IMR-90 (cell line): ENCODE data around the gene TMEM92. TPM values are rescaled to one million over a fixed set of nuclear protein-coding genes. Genes with fewer than 3 reads are reported as not detected.

ENCODE experiments used
- ATAC-seq: fragments of 200-7000 bp; cut with Tn5 transposase; 2 replicates; pipeline ENCODE4 v1.9.1; 2020; ENCODE audit warnings: low read depth, mild to moderate bottlenecking, moderate library complexity
- BruUV-seq: library from RNA; stranded (reverse); fragments of 400-500 nt; replicated peaks from 2 replicates; lab custom pipeline; 2021; lab: Mats Ljungman, UMichigan
- CTCF ChIA-PET: fragments of 300-600 bp; formaldehyde crosslinking; extraction: SDS; loops from one replicate; lab custom pipeline; 2021; ENCODE audit warnings: antibody characterized with exemption; lab: Yijun Ruan, JAX
- POLR2A ChIA-PET: fragments of 300-600 bp; sonication (Branson Sonifier 250); formaldehyde crosslinking; loops from one replicate; lab custom pipeline; 2022; ENCODE audit warnings: antibody characterized with exemption; ENCODE audit not compliant: unreplicated experiment; lab: Charles Lee
- DNase-seq: peaks from one replicate; pipeline ENCODE4 v3.0.0; 2013
- H2AFZ ChIP-seq: replicated peaks from 2 replicates; pipeline ENCODE3; 2013; ENCODE audit warnings: low read length, mild to moderate bottlenecking; ENCODE audit not compliant: poor library complexity
- H2AK5ac ChIP-seq: 2 replicates; pipeline ENCODE4 v1.6.1; 2013; ENCODE audit warnings: low read depth, low read length, inconsistent platforms
- H2AK9ac ChIP-seq: replicated peaks from 2 replicates; pipeline ENCODE3; 2013; ENCODE audit warnings: mild to moderate bottlenecking, low read depth, low read length, moderate library complexity; ENCODE audit not compliant: poor library complexity
- H2BK120ac ChIP-seq: 2 replicates; pipeline ENCODE4 v1.6.1; 2013; ENCODE audit warnings: low read depth, low read length, inconsistent platforms
- H2BK15ac ChIP-seq: 3 replicates; pipeline ENCODE4 v1.6.1; 2013; ENCODE audit warnings: low read depth, low read length, inconsistent platforms
- H2BK20ac ChIP-seq: 2 replicates; pipeline ENCODE4 v1.6.1; 2013; ENCODE audit warnings: low read depth, mild to moderate bottlenecking, inconsistent platforms, low read length, moderate library complexity
- H2BK5ac ChIP-seq: 2 replicates; pipeline ENCODE4 v1.6.1; 2013; ENCODE audit warnings: mild to moderate bottlenecking, low read depth, low read length, inconsistent platforms; ENCODE audit not compliant: poor library complexity, severe bottlenecking
- H3K14ac ChIP-seq: replicated peaks from 2 replicates; pipeline ENCODE4 v1.6.1; 2013; ENCODE audit warnings: low read depth, low read length, inconsistent platforms
- H3K18ac ChIP-seq: 2 replicates; pipeline ENCODE4 v1.6.1; 2013; ENCODE audit warnings: low read depth, low read length, control low read depth
- H3K23ac ChIP-seq: 2 replicates; pipeline ENCODE4 v1.6.1; 2013; ENCODE audit warnings: low read depth, low read length, inconsistent platforms
- H3K27ac ChIP-seq: 2 replicates; pipeline ENCODE4 v1.5.1; 2013; ENCODE audit warnings: mild to moderate bottlenecking, control low read depth, low read length; ENCODE audit not compliant: insufficient read depth
- H3K27me3 ChIP-seq: 2 replicates; pipeline ENCODE4 v1.6.1; 2013; ENCODE audit warnings: low read length; ENCODE audit not compliant: control insufficient read depth, insufficient read depth
- H3K36me3 ChIP-seq: 2 replicates; pipeline ENCODE4 v1.6.1; 2013; ENCODE audit warnings: low read length, mixed read lengths; ENCODE audit not compliant: control insufficient read depth, insufficient read depth
- H3K4ac ChIP-seq: 2 replicates; pipeline ENCODE4 v1.6.1; 2013; ENCODE audit warnings: low read depth, low read length, inconsistent platforms
- H3K4me1 ChIP-seq: 2 replicates; pipeline ENCODE4 v1.6.1; 2013; ENCODE audit warnings: low read length, mixed read lengths; ENCODE audit not compliant: control insufficient read depth, insufficient read depth
- H3K4me2 ChIP-seq: 2 replicates; pipeline ENCODE4 v1.6.1; 2013; ENCODE audit warnings: low read depth, mild to moderate bottlenecking, control low read depth, low read length, moderate library complexity
- H3K4me3 ChIP-seq: 2 replicates; pipeline ENCODE4 v1.5.1; 2013; ENCODE audit warnings: low read depth, mild to moderate bottlenecking, control low read depth, low read length, moderate library complexity; ENCODE audit not compliant: insufficient read depth
- H3K56ac ChIP-seq: 2 replicates; pipeline ENCODE4 v1.6.1; 2013; ENCODE audit warnings: low read length, inconsistent platforms; ENCODE audit not compliant: insufficient read depth; ENCODE audit errors: extremely low read depth
- H3K79me1 ChIP-seq, 2 experiments: 2 replicates each; pipeline ENCODE4 v1.6.1; 2013; ENCODE audit warnings: low read length in 2 of 2, inconsistent platforms in 1 of 2, low read depth in 1 of 2
- H3K9ac ChIP-seq: 2 replicates; pipeline ENCODE4 v1.6.1; 2013; ENCODE audit warnings: low read depth, low read length, control low read depth
- H3K9me1 ChIP-seq: 2 replicates; pipeline ENCODE4 v1.6.1; 2013; ENCODE audit warnings: low read length, inconsistent platforms; ENCODE audit not compliant: insufficient read depth
- H3K9me3 ChIP-seq: 2 replicates; pipeline ENCODE4 v1.6.1; 2013; ENCODE audit warnings: low read length; ENCODE audit not compliant: control insufficient read depth, insufficient read depth
- H4K20me1 ChIP-seq: 2 replicates; pipeline ENCODE4 v1.6.1; 2013; ENCODE audit warnings: low read length, inconsistent platforms; ENCODE audit not compliant: insufficient read depth
- H4K5ac ChIP-seq: 2 replicates; pipeline ENCODE4 v1.6.1; 2013; ENCODE audit warnings: mild to moderate bottlenecking, low read depth, low read length, control low read depth
- H4K8ac ChIP-seq, 2 experiments: 2 replicates each; pipeline ENCODE4 v1.6.1; 2013; ENCODE audit warnings: low read depth in 2 of 2, low read length in 2 of 2, control low read depth in 1 of 2, inconsistent platforms in 1 of 2
- H4K91ac ChIP-seq: 2 replicates; pipeline ENCODE4 v1.6.1; 2013; ENCODE audit warnings: low read depth, low read length, inconsistent platforms; ENCODE audit not compliant: insufficient read depth
- RCOR1 ChIP-seq: IDR thresholded peaks from 2 replicates; pipeline ENCODE4 v1.6.1; 2012; ENCODE audit warnings: mild to moderate bottlenecking, low read length, improper control_type of control experiment; ENCODE audit not compliant: insufficient replicate concordance
- WGBS, 2 experiments: methylation state at CpG; one replicate each; pipeline versions ENCODE4 v1.1.5 to v1.1.7; 2013; ENCODE audit warnings: missing lambda C conversion rate in 2 of 2; ENCODE audit not compliant: insufficient read length in 1 of 2; ENCODE audit errors: extremely low coverage in 2 of 2; 5-methylcytosine and 5-hydroxymethylcytosine counted together
- dilution Hi-C: fragments of 300-500 bp; cut with HindIII; formaldehyde crosslinking; loops from one replicate; pipeline ENCODE4 v1.14.3; 2018; ENCODE audit warnings: low sequenced_read_pairs; ENCODE audit not compliant: unreplicated experiment
- in situ Hi-C: fragments of 300-500 bp; cut with MboI; formaldehyde crosslinking; loops from 3 replicates; pipeline ENCODE4 v1.14.3; 2019; ENCODE audit warnings: low sequenced_read_pairs, inconsistent platforms, mixed read lengths
- intact Hi-C: fragments of 100-400 bp; cut with micrococcal nuclease; formaldehyde crosslinking; loops from 2 replicates; pipeline ENCODE4 v1.10.0; 2022
- polyA plus RNA-seq, 3 experiments: library from polyadenylated mRNA; depleted of rRNA; stranded (reverse); fragments of >200 nt; gene quantifications; 2 replicates each; pipeline ENCODE4 v1.2.3, GENCODE V29; 2012; ENCODE audit warnings: low replicate concordance in 1 of 3
- total RNA-seq: library from RNA; depleted of rRNA; stranded (reverse); fragments of >200 nt; gene quantifications from 2 replicates; pipeline ENCODE4 v1.2.3, GENCODE V29; 2012
- TF ChIP-seq, protein P1 (sequence below): fragments of 150-350 bp; IDR thresholded peaks from 2 replicates; pipeline ENCODE4 v1.6.1; 2017; ENCODE audit warnings: mild to moderate bottlenecking, antibody characterized with exemption, low read length, low read depth

TMEM92 gene
- total and polyA plus RNA-seq, 2 of the 4 experiments (the other 2 are of a cell fraction): 0.18 to 1.7 TPM

DNA sequence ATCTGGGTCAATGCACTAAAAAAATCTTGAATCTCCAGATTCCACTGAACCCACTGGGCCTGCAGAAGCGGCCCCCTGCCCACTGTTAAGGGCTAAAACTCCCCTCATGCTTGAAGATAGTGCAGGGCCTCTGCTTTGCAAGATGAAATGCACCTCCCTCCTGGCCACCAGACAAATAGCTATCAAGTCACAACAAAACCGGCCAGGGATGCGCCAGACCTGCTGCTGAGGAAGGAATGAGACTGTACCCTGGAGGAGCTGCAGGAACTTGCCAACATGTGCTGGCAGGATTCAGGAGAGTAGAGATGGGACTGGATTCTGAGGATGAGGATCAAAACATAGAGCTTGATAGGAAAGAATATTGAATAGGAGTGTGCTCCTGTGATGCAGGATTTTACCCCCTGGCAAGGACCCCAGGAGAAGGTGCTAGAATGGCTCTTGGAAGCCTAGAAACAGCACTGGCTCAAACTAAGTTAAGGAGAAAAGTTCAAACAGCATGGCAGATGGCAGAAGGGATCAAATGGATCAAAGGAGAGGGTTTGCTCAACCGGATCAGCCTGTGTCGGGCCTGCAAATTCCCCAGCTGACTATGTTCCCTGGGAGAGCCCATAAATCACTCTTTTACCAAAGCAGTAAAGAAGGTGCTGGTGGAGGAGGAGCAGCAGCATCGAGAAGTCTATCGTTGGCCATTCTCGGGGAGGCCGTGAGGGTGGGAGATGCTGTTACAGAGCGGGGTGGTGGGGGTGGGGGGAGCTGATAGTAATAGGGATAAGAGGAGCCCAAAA, 44.4 kb downstream of the TMEM92 start (continued):
- no peak for TF ChIP-seq RCOR1

DNA sequence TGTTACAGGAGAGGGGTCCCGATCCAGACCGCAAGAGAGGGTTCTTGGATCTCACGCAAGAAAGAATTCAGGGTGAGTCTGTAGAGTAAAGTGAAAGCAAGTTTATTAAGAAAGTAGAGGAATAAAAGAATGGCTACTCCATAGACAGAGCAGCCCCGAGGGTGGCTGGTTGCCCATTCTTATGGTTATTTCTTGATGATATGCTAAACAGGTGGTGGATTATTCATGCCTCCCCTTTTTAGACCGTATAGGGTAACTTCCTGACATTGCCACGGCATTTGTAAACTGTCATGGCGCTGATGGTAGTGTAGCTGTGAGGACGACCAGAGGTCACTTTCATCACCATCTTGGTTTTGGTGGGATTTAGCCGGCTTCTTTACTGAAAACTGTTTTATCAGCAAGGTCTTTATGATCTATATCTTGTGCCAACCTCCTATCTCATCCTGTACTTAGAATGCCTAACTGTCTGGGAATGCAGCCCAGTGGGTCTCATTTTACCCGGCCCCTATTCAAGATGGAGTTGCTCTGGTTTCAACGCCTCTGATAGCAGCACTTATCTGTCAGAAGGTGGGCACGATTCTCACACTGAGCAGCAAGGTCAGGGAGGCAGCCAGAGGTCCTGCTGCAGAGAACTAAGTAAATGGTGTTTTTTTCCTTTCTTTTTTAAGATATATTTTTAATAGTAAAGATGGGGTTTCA, 45.2 kb downstream of the TMEM92 start:
- ChIA-PET POLR2A (no interaction called here), CTCF (interaction anchor here (1.0 kb wide), 1 partner anchor 25 kb away, joined by 3 read pairs; no protein-coding TSS in a partner anchor)
- Histone ChIP-seq H4K20me1 (no peaks in the 10 kb centered on the region), H2AK9ac (no peak overlapping the region), H4K8ac (no peak overlapping the region), H3K36me3 (no peaks in the 10 kb centered on the region), H3K9me1 (no peaks in the 10 kb centered on the region), H3K4me1 (peaks cover 2% of the 10 kb centered on the region; the same call in 1 of the 2 replicates), H3K9ac (no peak overlapping the region), H3K18ac (no peak overlapping the region), H3K4ac (no peak overlapping the region), H4K5ac (no peak overlapping the region), H3K4me3 (no peak overlapping the region), H3K56ac (no peak overlapping the region), H3K23ac (no peak overlapping the region), H3K79me1 (no peaks in the 10 kb centered on the region), H3K27ac (no peak overlapping the region), H2BK120ac (no peak overlapping the region), H3K4me2 (no peak overlapping the region), H2BK15ac (no peak overlapping the region), H3K14ac (no peak overlapping the region), H2BK20ac (no peak overlapping the region), H2AFZ (no peak overlapping the region), H2AK5ac (no peak overlapping the region), H3K27me3 (peaks cover 21% of the 10 kb centered on the region), H3K9me3 (no peaks in the 10 kb centered on the region), H2BK5ac (no peak overlapping the region), H4K91ac (no peak overlapping the region)
- ATAC-seq: no peak
- DNase-seq: no peak
- dilution Hi-C loops (no loop called here), in situ Hi-C loops (loop anchor here (25.0 kb wide), 1 partner anchor 432 kb away; no protein-coding TSS in a partner anchor), intact Hi-C loops (no loop called here)
- WGBS, 2 experiments: 77% methylated on average over 3 of the region's 12 CpGs; no CpG with 5 or more reads in 1 of the 2 experiments
- TF ChIP-seq, protein P1, sequence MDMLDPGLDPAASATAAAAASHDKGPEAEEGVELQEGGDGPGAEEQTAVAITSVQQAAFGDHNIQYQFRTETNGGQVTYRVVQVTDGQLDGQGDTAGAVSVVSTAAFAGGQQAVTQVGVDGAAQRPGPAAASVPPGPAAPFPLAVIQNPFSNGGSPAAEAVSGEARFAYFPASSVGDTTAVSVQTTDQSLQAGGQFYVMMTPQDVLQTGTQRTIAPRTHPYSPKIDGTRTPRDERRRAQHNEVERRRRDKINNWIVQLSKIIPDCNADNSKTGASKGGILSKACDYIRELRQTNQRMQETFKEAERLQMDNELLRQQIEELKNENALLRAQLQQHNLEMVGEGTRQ: no peak
- BruUV-seq: no TSS peak
